ENCODE data around the gene PRKD2.

The PRKD2 gene

GRCh38 chr19:46660008-46660517, 56.9 kb downstream of the PRKD2 start:
- Histone ChIP-seq H2BK15ac (ENCODE audit: low read length) (no peak overlapping the region), H3K14ac (ENCODE audit: low read length) (no peak overlapping the region), H3K9me3 (replicated peaks in 1 of 2; ENCODE audit: control insufficient read depth in 2 of 2, insufficient read depth in 1 of 2, low read depth in 1 of 2, low read length in 2 of 2) (no peaks in the 10 kb centered on the region), H2BK120ac (ENCODE audit: low read depth, low read length) (no peak overlapping the region), H3K4me2 (ENCODE audit: insufficient read depth, low read length, poor library complexity, severe bottlenecking) (peak overlapping the region; percentile 92), H3K27ac (replicated peaks; ENCODE audit: low read length) (peak overlapping the region; percentile 31), H3K4me1 (ENCODE audit: control insufficient read depth in 2 of 2, insufficient read depth in 1 of 2, low read depth in 1 of 2, low read length in 2 of 2) (peaks cover 12 to 24% of the 10 kb centered on the region in 2 donors), H4K91ac (ENCODE audit: low read depth, low read length, poor library complexity) (peak overlapping the region; percentile 56), H3K23ac (ENCODE audit: low read depth, low read length, poor library complexity) (peak overlapping the region; percentile 3), H3K27me3 (ENCODE audit: control insufficient read depth in 3 of 3, insufficient read depth in 3 of 3, low read depth in 1 of 3, low read length in 3 of 3) (no peaks in the 10 kb centered on the region), H3K18ac (ENCODE audit: low read length) (peak overlapping the region; percentile 83), H2BK12ac (ENCODE audit: low read length) (peak overlapping the region; percentile 63), H2AK5ac (ENCODE audit: low read depth, low read length) (peak overlapping the region; percentile 64), H3K9ac (ENCODE audit: low read depth, low read length, poor library complexity) (peak overlapping the region; percentile 38), H4K8ac (ENCODE audit: low read depth, low read length) (no peak overlapping the region), H3K79me1 (ENCODE audit: low read depth, low read length) (no peaks in the 10 kb centered on the region), H3K4ac (ENCODE audit: low read length) (no peak overlapping the region), H3K4me3 (ENCODE audit: low read length in 2 of 2) (peak overlapping the region; percentile 76 to 86), H2AFZ (ENCODE audit: low read length) (peak overlapping the region; percentile 94), H2BK5ac (ENCODE audit: low read length) (peak overlapping the region; percentile 78), H3K36me3 (replicated peaks in 1 of 2; ENCODE audit: control insufficient read depth in 2 of 2, insufficient read depth in 2 of 2, low read length in 2 of 2) (no peaks in the 10 kb centered on the region)
- no CpG with 5 or more reads among the region's 14 CpGs for WGBS, 2 donors (ENCODE audit: extremely low coverage in 2 of 2, insufficient read length in 2 of 2, insufficient replicate concordance in 1 of 2)
- DNase-seq (ENCODE audit: low spot score): peak; percentile 61

GRCh38 chr19:46659151-46660007, 57.5 kb downstream of the PRKD2 start:
- peak; percentile 61 for DNase-seq (ENCODE audit: low spot score)
- Histone ChIP-seq H2BK12ac (ENCODE audit: low read length) (peak overlapping the region; percentile 91), H3K27ac (replicated peaks; ENCODE audit: low read length) (peak overlapping the region; percentile 31), H4K91ac (ENCODE audit: low read depth, low read length, poor library complexity) (peak overlapping the region; percentile 56), H3K9me3 (replicated peaks in 1 of 2; ENCODE audit: control insufficient read depth in 2 of 2, insufficient read depth in 1 of 2, low read depth in 1 of 2, low read length in 2 of 2) (no peaks in the 10 kb centered on the region), H2BK120ac (ENCODE audit: low read depth, low read length) (peak overlapping the region; percentile 87), H3K79me1 (ENCODE audit: low read depth, low read length) (no peaks in the 10 kb centered on the region), H2BK5ac (ENCODE audit: low read length) (peak overlapping the region; percentile 78), H3K23ac (ENCODE audit: low read depth, low read length, poor library complexity) (peak overlapping the region; percentile 3), H3K36me3 (replicated peaks in 1 of 2; ENCODE audit: control insufficient read depth in 2 of 2, insufficient read depth in 2 of 2, low read length in 2 of 2) (no peaks in the 10 kb centered on the region), H3K4me1 (ENCODE audit: control insufficient read depth in 2 of 2, insufficient read depth in 1 of 2, low read depth in 1 of 2, low read length in 2 of 2) (peaks cover 15 to 29% of the 10 kb centered on the region in 2 donors), H3K14ac (ENCODE audit: low read length) (no peak overlapping the region), H3K4me2 (ENCODE audit: insufficient read depth, low read length, poor library complexity, severe bottlenecking) (peak overlapping the region; percentile 92), H3K18ac (ENCODE audit: low read length) (peak overlapping the region; percentile 88), H2BK15ac (ENCODE audit: low read length) (no peak overlapping the region), H3K9ac (ENCODE audit: low read depth, low read length, poor library complexity) (peak overlapping the region; percentile 38), H3K4me3 (ENCODE audit: low read length in 2 of 2) (peak overlapping the region; percentile 64 to 76), H3K4ac (ENCODE audit: low read length) (no peak overlapping the region), H3K27me3 (ENCODE audit: control insufficient read depth in 3 of 3, insufficient read depth in 3 of 3, low read depth in 1 of 3, low read length in 3 of 3) (no peaks in the 10 kb centered on the region), H2AFZ (ENCODE audit: low read length) (peak overlapping the region; percentile 94), H4K8ac (ENCODE audit: low read depth, low read length) (no peak overlapping the region), H2AK5ac (ENCODE audit: low read depth, low read length) (peak overlapping the region; percentile 83)
- no CpG with 5 or more reads among the region's 28 CpGs for WGBS, 2 donors (ENCODE audit: extremely low coverage in 2 of 2, insufficient read length in 2 of 2, insufficient replicate concordance in 1 of 2)

GRCh38 chr19:46656541-46656940, 60.4 kb downstream of the PRKD2 start:
- H2BK5ac ChIP-seq (ENCODE audit: low read length): no peak overlapping the region
- H2AFZ ChIP-seq (ENCODE audit: low read length): no peak overlapping the region
- no peak overlapping the region for H3K4me2 ChIP-seq (ENCODE audit: insufficient read depth, low read length, poor library complexity, severe bottlenecking)
- no peak overlapping the region for H3K18ac ChIP-seq (ENCODE audit: low read length)
- no peak overlapping the region for H3K4me3 ChIP-seq (ENCODE audit: low read length in 2 of 2)
- H3K4me1 ChIP-seq (ENCODE audit: control insufficient read depth in 2 of 2, insufficient read depth in 1 of 2, low read depth in 1 of 2, low read length in 2 of 2): peaks cover 18 to 30% of the 10 kb centered on the region in 2 donors
- no peak overlapping the region for H4K8ac ChIP-seq (ENCODE audit: low read depth, low read length)
- no peak overlapping the region for H2BK120ac ChIP-seq (ENCODE audit: low read depth, low read length)
- no peaks in the 10 kb centered on the region for H3K79me1 ChIP-seq (ENCODE audit: low read depth, low read length)
- H3K27ac ChIP-seq (replicated peaks; ENCODE audit: low read length): no peak overlapping the region
- H3K23ac ChIP-seq (ENCODE audit: low read depth, low read length, poor library complexity): no peak overlapping the region
- H3K9ac ChIP-seq (ENCODE audit: low read depth, low read length, poor library complexity): no peak overlapping the region
- WGBS, 2 donors (ENCODE audit: extremely low coverage in 2 of 2, insufficient read length in 2 of 2, insufficient replicate concordance in 1 of 2): no CpG with 5 or more reads among the region's 5 CpGs
- H2BK15ac ChIP-seq (ENCODE audit: low read length): no peak overlapping the region
- no peak overlapping the region for H2AK5ac ChIP-seq (ENCODE audit: low read depth, low read length)
- H4K91ac ChIP-seq (ENCODE audit: low read depth, low read length, poor library complexity): no peak overlapping the region
- H3K4ac ChIP-seq (ENCODE audit: low read length): no peak overlapping the region
- DNase-seq (ENCODE audit: low spot score): no peak
- H3K14ac ChIP-seq (ENCODE audit: low read length): no peak overlapping the region
- H2BK12ac ChIP-seq (ENCODE audit: low read length): no peak overlapping the region
- no peaks in the 10 kb centered on the region for H3K27me3 ChIP-seq (ENCODE audit: control insufficient read depth in 3 of 3, insufficient read depth in 3 of 3, low read depth in 1 of 3, low read length in 3 of 3)
- H3K9me3 ChIP-seq (replicated peaks in 1 of 2; ENCODE audit: control insufficient read depth in 2 of 2, insufficient read depth in 1 of 2, low read depth in 1 of 2, low read length in 2 of 2): no peaks in the 10 kb centered on the region
- no peaks in the 10 kb centered on the region for H3K36me3 ChIP-seq (replicated peaks in 1 of 2; ENCODE audit: control insufficient read depth in 2 of 2, insufficient read depth in 2 of 2, low read length in 2 of 2)

- no peak overlapping the region for H2BK12ac ChIP-seq (ENCODE audit: low read length)
- H3K4me1 ChIP-seq (ENCODE audit: control insufficient read depth in 2 of 2, insufficient read depth in 1 of 2, low read depth in 1 of 2, low read length in 2 of 2): peaks cover 13 to 22% of the 10 kb centered on the region in 2 donors
- no peak overlapping the region for H4K8ac ChIP-seq (ENCODE audit: low read depth, low read length)
- peak overlapping the region; percentile 63 for H3K18ac ChIP-seq (ENCODE audit: low read length)
- whole genome bisulfite sequencing, 2 donors (ENCODE audit: extremely low coverage in 2 of 2, insufficient read length in 2 of 2, insufficient replicate concordance in 1 of 2): no CpG with 5 or more reads among the region's 16 CpGs
- H2BK5ac ChIP-seq (ENCODE audit: low read length): no peak overlapping the region
- H2BK120ac ChIP-seq (ENCODE audit: low read depth, low read length): no peak overlapping the region
- peaks cover 0 to 10% (median 1%) of the 10 kb centered on the region in 3 experiments for H3K27me3 ChIP-seq (ENCODE audit: control insufficient read depth in 3 of 3, insufficient read depth in 3 of 3, low read depth in 1 of 3, low read length in 3 of 3)
- no peaks in the 10 kb centered on the region for H3K9me3 ChIP-seq (replicated peaks in 1 of 2; ENCODE audit: control insufficient read depth in 2 of 2, insufficient read depth in 1 of 2, low read depth in 1 of 2, low read length in 2 of 2)
- H3K9ac ChIP-seq (ENCODE audit: low read depth, low read length, poor library complexity): no peak overlapping the region
- peak; percentile 38 for DNase-seq (ENCODE audit: low spot score)
- no peaks in the 10 kb centered on the region for H3K79me1 ChIP-seq (ENCODE audit: low read depth, low read length)
- H3K36me3 ChIP-seq (replicated peaks in 1 of 2; ENCODE audit: control insufficient read depth in 2 of 2, insufficient read depth in 2 of 2, low read length in 2 of 2): no peaks in the 10 kb centered on the region
- peak overlapping the region; percentile 72 for H2AFZ ChIP-seq (ENCODE audit: low read length)
- H3K4ac ChIP-seq (ENCODE audit: low read length): no peak overlapping the region
- H3K4me3 ChIP-seq (ENCODE audit: low read length in 2 of 2): no peak overlapping the region
- H3K4me2 ChIP-seq (ENCODE audit: insufficient read depth, low read length, poor library complexity, severe bottlenecking): no peak overlapping the region
- H2BK15ac ChIP-seq (ENCODE audit: low read length): no peak overlapping the region
- no peak overlapping the region for H2AK5ac ChIP-seq (ENCODE audit: low read depth, low read length)
- H3K14ac ChIP-seq (ENCODE audit: low read length): no peak overlapping the region
- no peak overlapping the region for H4K91ac ChIP-seq (ENCODE audit: low read depth, low read length, poor library complexity)
- peak overlapping the region; percentile 9 for H3K27ac ChIP-seq (replicated peaks; ENCODE audit: low read length)
- no peak overlapping the region for H3K23ac ChIP-seq (ENCODE audit: low read depth, low read length, poor library complexity)
Measured at GRCh38 chr19:46654621-46655152, 62.2 kb downstream of the PRKD2 start.
